H1 (cell line): Measurements from ENCODE around the gene AGFG2. TPM values are rescaled to one million over a fixed set of nuclear protein-coding genes. Genes with fewer than 3 reads are reported as not detected.

ENCODE experiments used
- CTCF ChIA-PET: fragments of 300-600 bp; sonication (Branson Sonifier 250); formaldehyde crosslinking; loops from one replicate; lab custom pipeline; 2021; ENCODE audit not compliant: partially characterized antibody; lab: Charles Lee
- POLR2A ChIA-PET: fragments of 300-600 bp; sonication (Branson Sonifier 250); formaldehyde crosslinking; loops from one replicate; lab custom pipeline; 2021; ENCODE audit warnings: inconsistent platforms; ENCODE audit not compliant: partially characterized antibody; lab: Charles Lee
- DNase-seq, 2 experiments: peaks; one replicate each; pipeline versions ENCODE4 v3.0.0 to v3.0.0-alpha.2; 2010 to 2022; ENCODE audit warnings: low spot score in 2 of 2, low read depth in 1 of 2, mixed read lengths in 1 of 2
- FAIRE-seq: peaks from 2 replicates; lab custom pipeline; 2011; peaks lifted over from hg19 to GRCh38; lab: Jason Lieb, UNC
- H2AFZ ChIP-seq: 2 replicates; pipeline ENCODE4 v1.8.1; 2012; ENCODE audit warnings: low read length, inconsistent platforms
- H2AK5ac ChIP-seq: 2 replicates; pipeline ENCODE4 v1.6.1; 2013; ENCODE audit warnings: low read depth, low read length
- H2BK120ac ChIP-seq: replicated peaks from 2 replicates; pipeline ENCODE3; 2013; ENCODE audit warnings: low read depth, low read length, inconsistent platforms
- H2BK12ac ChIP-seq: 2 replicates; pipeline ENCODE4 v1.6.1; 2013; ENCODE audit warnings: low read depth, low read length
- H2BK15ac ChIP-seq: 2 replicates; pipeline ENCODE4 v1.6.1; 2013; ENCODE audit warnings: low read length
- H2BK20ac ChIP-seq: 2 replicates; pipeline ENCODE4 v1.6.1; 2013; ENCODE audit warnings: low read length
- H2BK5ac ChIP-seq: 2 replicates; pipeline ENCODE4 v1.6.1; 2013; ENCODE audit warnings: low read depth, low read length
- H3K14ac ChIP-seq: 2 replicates; pipeline ENCODE4 v1.6.1; 2013; ENCODE audit warnings: inconsistent platforms; ENCODE audit not compliant: insufficient read length
- H3K18ac ChIP-seq: 2 replicates; pipeline ENCODE4 v1.6.1; 2013; ENCODE audit warnings: low read length; ENCODE audit errors: extremely low read depth
- H3K23ac ChIP-seq: 2 replicates; pipeline ENCODE4 v1.6.1; 2013; ENCODE audit warnings: inconsistent platforms; ENCODE audit not compliant: insufficient read length
- H3K23me2 ChIP-seq: 2 replicates; pipeline ENCODE4 v1.6.1; 2013; ENCODE audit warnings: low read depth, low read length
- H3K27ac ChIP-seq: 2 replicates; pipeline ENCODE4 v1.6.1; 2011; ENCODE audit warnings: low read depth, low read length, inconsistent platforms
- H3K27me3 ChIP-seq, 4 experiments: replicated peaks in 1 of 4; 1 replicate in 1 of 4; 2 replicates in 3 of 4; pipeline versions ENCODE4 v1.6.1 to v1.8.1; 2011 to 2013; ENCODE audit warnings: low read length in 3 of 4, mild to moderate bottlenecking in 3 of 4, inconsistent platforms in 2 of 4, mixed read lengths in 2 of 4, moderate library complexity in 1 of 4; ENCODE audit not compliant: control insufficient read depth in 3 of 4, insufficient read depth in 3 of 4; ENCODE audit errors: extremely low read depth in 1 of 4
- H3K36me3 ChIP-seq, 4 experiments: 2 replicates each; pipeline versions ENCODE4 v1.6.1 to v1.8.1; 2011 to 2013; ENCODE audit warnings: mild to moderate bottlenecking in 4 of 4, low read length in 3 of 4, moderate library complexity in 2 of 4, control low read depth in 1 of 4, inconsistent platforms in 1 of 4; ENCODE audit not compliant: insufficient read depth in 4 of 4, control insufficient read depth in 2 of 4
- H3K4ac ChIP-seq: replicated peaks from 2 replicates; pipeline ENCODE3; 2013; ENCODE audit warnings: low read length, low read depth, mixed read lengths, inconsistent platforms; ENCODE audit not compliant: insufficient read length
- H3K4me1 ChIP-seq, 4 experiments: replicated peaks in 1 of 4; 1 replicate in 1 of 4; 2 replicates in 3 of 4; pipeline versions ENCODE4 v1.6.1 to v1.8.1; 2011 to 2013; ENCODE audit warnings: low read length in 3 of 4, inconsistent platforms in 2 of 4, mixed read lengths in 1 of 4; ENCODE audit not compliant: insufficient read depth in 4 of 4, control insufficient read depth in 3 of 4
- H3K4me2 ChIP-seq, 2 experiments: 2 replicates each; pipeline versions ENCODE4 v1.6.1 to v1.8.1; 2011 to 2013; ENCODE audit warnings: low read depth in 2 of 2, low read length in 2 of 2, control low read depth in 1 of 2, inconsistent platforms in 1 of 2, mild to moderate bottlenecking in 1 of 2; ENCODE audit not compliant: insufficient read depth in 1 of 2
- H3K4me3 ChIP-seq, 4 experiments: fragments of 200-600, 300-600 bp in 1 of 4; sonication (generic), shearing (Covaris generic), sonication (Bioruptor Twin) in 1 of 4; 2 replicates each; pipeline versions ENCODE4 v1.5.1 to v1.8.1; 2011 to 2016; ENCODE audit warnings: low read length in 4 of 4, low read depth in 3 of 4, control low read depth in 2 of 4, inconsistent platforms in 2 of 4, mild to moderate bottlenecking in 2 of 4, mixed read lengths in 1 of 4, moderate library complexity in 1 of 4; ENCODE audit not compliant: insufficient read depth in 2 of 4; ENCODE audit errors: extremely low read depth in 1 of 4
- H3K56ac ChIP-seq: replicated peaks from 2 replicates; pipeline ENCODE3; 2013; ENCODE audit warnings: low read depth, mild to moderate bottlenecking, mixed read lengths, low read length, inconsistent platforms; ENCODE audit not compliant: insufficient read length
- H3K79me1 ChIP-seq: 2 replicates; pipeline ENCODE4 v1.6.1; 2013; ENCODE audit warnings: low read depth, low read length, control low read depth
- H3K79me2 ChIP-seq, 2 experiments: 2 replicates each; pipeline versions ENCODE4 v1.6.1 to v1.8.1; 2012 to 2013; ENCODE audit warnings: low read length in 2 of 2, mild to moderate bottlenecking in 2 of 2, inconsistent platforms in 1 of 2; ENCODE audit not compliant: insufficient read depth in 2 of 2, control insufficient read depth in 1 of 2
- H3K9ac ChIP-seq, 4 experiments: replicated peaks in 1 of 4; 1 replicate in 1 of 4; 2 replicates in 3 of 4; pipeline versions ENCODE4 v1.6.1 to v1.8.1; 2011 to 2013; ENCODE audit warnings: low read depth in 3 of 4, low read length in 3 of 4, control low read depth in 2 of 4, mild to moderate bottlenecking in 2 of 4, moderate library complexity in 2 of 4, inconsistent platforms in 1 of 4; ENCODE audit errors: extremely low read depth in 1 of 4
- H3K9me3 ChIP-seq, 2 experiments: 2 replicates each; pipeline versions ENCODE4 v1.6.1 to v1.8.1; 2012 to 2013; ENCODE audit warnings: mild to moderate bottlenecking in 2 of 2, moderate library complexity in 2 of 2, control low read depth in 1 of 2, inconsistent platforms in 1 of 2, low read depth in 1 of 2, low read length in 1 of 2, mixed read lengths in 1 of 2; ENCODE audit not compliant: insufficient read depth in 2 of 2
- H4K20me1 ChIP-seq, 2 experiments: replicated peaks in 1 of 2; 2 replicates each; pipeline versions ENCODE3 to v1.8.1; 2011 to 2013; ENCODE audit warnings: inconsistent platforms in 2 of 2, low read length in 2 of 2, mild to moderate bottlenecking in 1 of 2; ENCODE audit not compliant: insufficient read depth in 2 of 2, control insufficient read depth in 1 of 2
- H4K5ac ChIP-seq: 2 replicates; pipeline ENCODE4 v1.6.1; 2013; ENCODE audit warnings: low read length, low read depth, mixed read lengths, inconsistent platforms; ENCODE audit not compliant: insufficient read length
- H4K8ac ChIP-seq: 2 replicates; pipeline ENCODE4 v1.8.0; 2013; ENCODE audit warnings: mild to moderate bottlenecking, moderate library complexity, low read length, inconsistent platforms; ENCODE audit not compliant: insufficient read depth; ENCODE audit errors: extremely low read depth
- H4K91ac ChIP-seq: replicated peaks from 2 replicates; pipeline ENCODE3; 2013; ENCODE audit warnings: low read length, mixed read lengths, inconsistent platforms; ENCODE audit not compliant: insufficient read length
- BCL11A ChIP-seq, 2 experiments: IDR thresholded peaks; one replicate each; pipeline ENCODE4 v1.6.1; 2011; ENCODE audit warnings: low read depth in 2 of 2, low read length in 2 of 2, mild to moderate bottlenecking in 2 of 2
- CBX5 ChIP-seq: fragments of 300-800, 300-1000 bp; sonication (generic); IDR thresholded peaks from 2 replicates; pipeline ENCODE4 v1.7.1; 2016; ENCODE audit warnings: antibody characterized with exemption, low read length, low read depth
- FOSL1 ChIP-seq: IDR thresholded peaks from 2 replicates; pipeline ENCODE4 v1.6.1; 2011; ENCODE audit warnings: mild to moderate bottlenecking, low read depth, low read length, moderate library complexity; ENCODE audit not compliant: insufficient read depth
- GABPA ChIP-seq: IDR thresholded peaks from 2 replicates; pipeline ENCODE4 v1.6.1; 2011; ENCODE audit warnings: mild to moderate bottlenecking, low read length, moderate library complexity, borderline replicate concordance; ENCODE audit not compliant: insufficient read depth
- HDAC2 ChIP-seq, 2 experiments: fragments of 300-600 bp in 1 of 2; sonication (generic) in 1 of 2; IDR thresholded peaks; 2 replicates each; pipeline ENCODE4 v1.6.1; 2011 to 2012; ENCODE audit warnings: low read depth in 2 of 2, low read length in 2 of 2, mild to moderate bottlenecking in 2 of 2, moderate library complexity in 2 of 2, borderline replicate concordance in 1 of 2, inconsistent platforms in 1 of 2
- JUND ChIP-seq: IDR thresholded peaks from 2 replicates; pipeline ENCODE4 v1.6.1; 2011; ENCODE audit warnings: mild to moderate bottlenecking, improper control_type of control experiment, low read length
- KDM1A ChIP-seq: fragments of 200-600, 300-600 bp; sonication (generic); IDR thresholded peaks from 2 replicates; pipeline ENCODE4 v1.7.1; 2016; ENCODE audit warnings: mild to moderate bottlenecking, low read length, borderline replicate concordance
- NRF1 ChIP-seq: IDR thresholded peaks from 2 replicates; pipeline ENCODE4 v1.6.1; 2011; ENCODE audit warnings: mild to moderate bottlenecking, low read depth, low read length, improper control_type of control experiment
- PHF8 ChIP-seq: fragments of 200-600 bp; sonication (generic); conservative IDR thresholded peaks from 2 replicates; pipeline ENCODE4 v1.7.1; 2012; ENCODE audit warnings: low read depth, mild to moderate bottlenecking, inconsistent platforms, low read length, moderate library complexity
- RBBP5 ChIP-seq: IDR thresholded peaks from 2 replicates; pipeline ENCODE4 v1.7.1; 2012; ENCODE audit warnings: low read depth, mild to moderate bottlenecking, inconsistent platforms, low read length, moderate library complexity, borderline replicate concordance
- TBP ChIP-seq: IDR thresholded peaks from 2 replicates; pipeline ENCODE4 v1.6.1; 2011; ENCODE audit warnings: low read depth, low read length, improper control_type of control experiment
- ZNF274 ChIP-seq: IDR thresholded peaks from 2 replicates; pipeline ENCODE4 v1.7.0; 2012; ENCODE audit warnings: low read length, borderline replicate concordance; ENCODE audit errors: extremely low read depth
- WGBS, 2 experiments: shearing (Covaris generic) in 1 of 2; methylation state at CpG; one replicate each; pipeline versions ENCODE4 v1.1.6 to v1.1.7; 2013 to 2015; ENCODE audit warnings: low lambda C conversion rate in 2 of 2, mixed read lengths in 2 of 2, inconsistent platforms in 1 of 2, low coverage in 1 of 2, missing lambda C conversion rate in 1 of 2; ENCODE audit not compliant: insufficient replicate concordance in 2 of 2, insufficient coverage in 1 of 2, insufficient read length in 1 of 2; ENCODE audit errors: extremely low coverage in 1 of 2, missing lambda C conversion rate in 1 of 2; 5-methylcytosine and 5-hydroxymethylcytosine counted together
- polyA plus RNA-seq, 7 experiments: library from polyadenylated mRNA; depleted of rRNA in 3 of 7; stranded (reverse) in 5 of 7; unstranded in 2 of 7; fragments of >200 nt in 5 of 7; fragments of 200-250 nt in 2 of 7; gene quantifications; 1 replicate in 5 of 7; 2 replicates in 1 of 7; 4 replicates in 1 of 7; pipeline versions ENCODE4 v1.2.1 to v1.2.3, GENCODE V29; 2011 to 2013; ENCODE audit warnings: missing spikeins in 2 of 7, mixed read lengths in 2 of 7
- total RNA-seq: library from RNA; stranded (reverse); fragmentation: NEBNext Ultra II Directional; extraction: Animal tissue kit (Norgen Biotek cat#: 25700); gene quantifications from 2 replicates; pipeline ENCODE4 v1.2.1, GENCODE V29; 2021

The AGFG2 gene
- total and polyA plus RNA-seq, 2 of the 8 experiments (the other 6 are each of a cell fraction or from before 2014, with no cell fraction given), result 7.6 to 11.2 TPM

DNA sequence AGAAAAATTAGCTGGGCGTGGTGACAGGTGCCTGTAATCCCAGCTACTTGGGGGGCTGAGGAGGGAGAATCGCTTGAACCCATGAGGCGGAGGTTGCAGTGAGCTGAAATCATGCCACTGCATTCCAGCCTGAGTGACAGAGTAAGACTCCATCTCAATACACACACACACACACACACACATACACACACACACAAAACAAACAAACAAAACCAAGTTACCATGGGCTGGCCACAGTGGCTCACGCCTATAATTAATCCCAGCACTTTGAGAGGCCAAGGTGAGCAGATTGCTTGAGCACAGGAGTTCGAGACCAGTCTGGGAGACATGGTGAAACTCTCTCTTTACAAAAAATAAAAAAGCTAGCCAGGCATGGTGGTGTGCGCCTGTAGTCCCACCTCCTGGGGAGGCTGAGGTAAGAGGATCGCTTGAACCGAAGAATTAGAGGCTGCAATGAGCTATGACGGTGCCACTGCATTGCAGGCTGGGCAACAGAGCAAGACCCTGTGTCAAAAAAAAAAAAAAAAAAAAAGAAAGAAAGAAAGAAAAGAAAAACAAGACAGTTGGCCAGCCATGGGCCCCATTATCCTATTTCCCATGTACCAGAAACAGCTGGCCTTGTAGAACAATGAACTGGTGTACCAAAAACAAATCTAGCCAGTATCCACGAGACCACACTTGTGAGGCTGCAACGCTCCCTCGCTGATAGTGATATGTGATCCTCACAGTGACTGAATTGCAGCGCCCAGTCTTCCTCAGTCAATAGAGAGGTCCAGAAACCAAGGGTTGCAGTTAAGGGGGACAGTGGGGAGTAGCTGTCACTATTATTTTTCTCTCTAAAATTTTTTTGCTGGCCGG, 6.6 kb upstream of the AGFG2 start:
- no peak overlapping the region for H2BK20ac ChIP-seq
- H2BK120ac ChIP-seq, result no peak overlapping the region
- ChIA-PET CTCF (interaction anchor here (0.6 to 26.5 kb wide), 7 partner anchors 16 to 64 kb away, joined by 3 to 341 read pairs (median 6); partner anchors contain the start of gene NYAP1), POLR2A (interaction anchor here (0.7 kb wide), 1 partner anchor 63 kb away, joined by 3 read pairs; no protein-coding TSS in a partner anchor)
- H4K20me1 ChIP-seq, result no peaks in the 10 kb centered on the region
- DNase-seq, result no peak
- no peak overlapping the region for H4K91ac ChIP-seq
- H3K23ac ChIP-seq, result no peak overlapping the region
- H3K4ac ChIP-seq, result no peak overlapping the region
- no peak overlapping the region for H2BK5ac ChIP-seq
- no peak overlapping the region for H2AK5ac ChIP-seq
- no peaks in the 10 kb centered on the region for H3K79me2 ChIP-seq
- H3K27me3 ChIP-seq, result no peaks in the 10 kb centered on the region
- H3K36me3 ChIP-seq, result no peaks in the 10 kb centered on the region
- H3K18ac ChIP-seq, result no peak overlapping the region
- H4K8ac ChIP-seq, result peak overlapping the region; percentile 14; the same call in 1 of the 2 replicates
- no peaks in the 10 kb centered on the region for H3K79me1 ChIP-seq
- WGBS, 2 experiments, result 92% methylated on average over 14 of the region's 14 CpGs; no CpG with 5 or more reads in 1 of the 2 experiments
- H3K4me1 ChIP-seq, result no peaks in the 10 kb centered on the region
- H2AFZ ChIP-seq, result no peak overlapping the region
- H3K14ac ChIP-seq, result no peak overlapping the region
- no peak overlapping the region for H3K27ac ChIP-seq
- H3K4me3 ChIP-seq, result no peak overlapping the region
- no peak overlapping the region for H3K4me2 ChIP-seq
- FAIRE-seq, result no peak
- no peak overlapping the region for H2BK15ac ChIP-seq
- no peaks in the 10 kb centered on the region for H3K23me2 ChIP-seq
- H3K56ac ChIP-seq, result no peak overlapping the region
- no peak overlapping the region for H4K5ac ChIP-seq
- no peak overlapping the region for H2BK12ac ChIP-seq
- no peaks in the 10 kb centered on the region for H3K9me3 ChIP-seq
- no peak overlapping the region for H3K9ac ChIP-seq
- no peak for TF ChIP-seq BCL11A (IDR thresholded peaks at IDR 0.05; ENCODE audit: low read depth in 2 of 2, low read length in 2 of 2)
- no peak for TF ChIP-seq NRF1
- no peak for TF ChIP-seq GABPA
- no peak for TF ChIP-seq PHF8
- TF ChIP-seq FOSL1, result no peak
- TF ChIP-seq TBP, result no peak
- no peak for TF ChIP-seq ZNF274
- no peak for TF ChIP-seq HDAC2 (IDR thresholded peaks at IDR 0.05; ENCODE audit: borderline replicate concordance in 1 of 2, low read depth in 2 of 2, low read length in 2 of 2)
- TF ChIP-seq KDM1A, result no peak
- TF ChIP-seq JUND, result no peak
- no peak for TF ChIP-seq CBX5
- TF ChIP-seq RBBP5, result no peak
